Hippocampal formation (tissue), 2 donors: ENCODE results near the gene ZCCHC4.
"Not testable (repeated sequence)": the region's sequence is repeated elsewhere in the genome, so short reads cannot be mapped to it uniquely, and the experiment has no call there.

Experiments used
- DNase-seq, 2 donors: peaks; one replicate each; lab custom pipeline; 2025; lab: John Stamatoyannopoulos, UW

Gene ZCCHC4

GRCh38 chr4:25320773-25321172 lies 8.2 kb downstream of the ZCCHC4 start:
- no peak for DNase-seq

- no peak for DNase-seq
These were observed 9.1 kb downstream of the ZCCHC4 start for GRCh38 chr4:25321703-25322102.

- DNase-seq = not testable (repeated sequence)
These were observed 15.9 kb downstream of the ZCCHC4 start for GRCh38 chr4:25328463-25328862.

- no peak for DNase-seq
These were observed 17.8 kb downstream of the ZCCHC4 start for GRCh38 chr4:25330335-25330734.

- no peak for DNase-seq
These were observed 18.6 kb downstream of the ZCCHC4 start for GRCh38 chr4:25330905-25331808.

- DNase-seq = no peak
These were observed 31.1 kb downstream of the ZCCHC4 start for GRCh38 chr4:25343671-25344070.

GRCh38 chr4:25345744-25346143 lies 33.2 kb downstream of the ZCCHC4 start:
- no peak for DNase-seq

- no peak for DNase-seq
These were observed 34.3 kb downstream of the ZCCHC4 start for GRCh38 chr4:25346913-25347312.

- no peak for DNase-seq
These were observed 34.9 kb downstream of the ZCCHC4 start for GRCh38 chr4:25347473-25347872.

GRCh38 chr4:25347971-25348370 lies 35.4 kb downstream of the ZCCHC4 start:
- no peak for DNase-seq

- no peak for DNase-seq
These were observed 38.0 kb downstream of the ZCCHC4 start for GRCh38 chr4:25350561-25350960.

- DNase-seq = no peak
These were observed 39.3 kb downstream of the ZCCHC4 start for GRCh38 chr4:25351777-25352416.

GRCh38 chr4:25356068-25356467 lies 43.5 kb downstream of the ZCCHC4 start:
- DNase-seq = no peak

GRCh38 chr4:25358515-25359275 lies 46.1 kb downstream of the ZCCHC4 start:
- DNase-seq = no peak

GRCh38 chr4:25361253-25361652 lies 48.7 kb downstream of the ZCCHC4 start:
- no peak for DNase-seq

- peak in 1 of 2 donors; percentile 40 for DNase-seq
These were observed 54.5 kb downstream of the ZCCHC4 start for GRCh38 chr4:25367004-25367621.

GRCh38 chr4:25367877-25368276 lies 55.3 kb downstream of the ZCCHC4 start:
- no peak for DNase-seq

- DNase-seq = no peak
These were observed 55.7 kb downstream of the ZCCHC4 start for GRCh38 chr4:25368315-25368714.

GRCh38 chr4:25370242-25370641 lies 57.7 kb downstream of the ZCCHC4 start:
- DNase-seq = no peak

GRCh38 chr4:25372549-25372948 lies 60.0 kb downstream of the ZCCHC4 start:
- DNase-seq = not testable (repeated sequence)

GRCh38 chr4:25376754-25377571 lies 64.4 kb downstream of the ZCCHC4 start, which contains the start of gene ANAPC4:
TSS of gene ANAPC4 (plus strand) at chr4:25377263. CDS start at chr4:25377428, 165 bp downstream.
- peak; percentile 81 to 88 for DNase-seq
